NCI-H82 treated with DMSO at 0.1 percent for 48 hours (cell line): ENCODE measurements around the gene SPEM3.
A peak's percentile ranks its signal among the peaks of the same experiment; 100 is the strongest.

Source experiments
- DNase-seq: peaks from one replicate; lab custom pipeline; 2025; ENCODE audit not compliant: unreplicated experiment; lab: John Stamatoyannopoulos, UW

SPEM3 gene

DNA sequence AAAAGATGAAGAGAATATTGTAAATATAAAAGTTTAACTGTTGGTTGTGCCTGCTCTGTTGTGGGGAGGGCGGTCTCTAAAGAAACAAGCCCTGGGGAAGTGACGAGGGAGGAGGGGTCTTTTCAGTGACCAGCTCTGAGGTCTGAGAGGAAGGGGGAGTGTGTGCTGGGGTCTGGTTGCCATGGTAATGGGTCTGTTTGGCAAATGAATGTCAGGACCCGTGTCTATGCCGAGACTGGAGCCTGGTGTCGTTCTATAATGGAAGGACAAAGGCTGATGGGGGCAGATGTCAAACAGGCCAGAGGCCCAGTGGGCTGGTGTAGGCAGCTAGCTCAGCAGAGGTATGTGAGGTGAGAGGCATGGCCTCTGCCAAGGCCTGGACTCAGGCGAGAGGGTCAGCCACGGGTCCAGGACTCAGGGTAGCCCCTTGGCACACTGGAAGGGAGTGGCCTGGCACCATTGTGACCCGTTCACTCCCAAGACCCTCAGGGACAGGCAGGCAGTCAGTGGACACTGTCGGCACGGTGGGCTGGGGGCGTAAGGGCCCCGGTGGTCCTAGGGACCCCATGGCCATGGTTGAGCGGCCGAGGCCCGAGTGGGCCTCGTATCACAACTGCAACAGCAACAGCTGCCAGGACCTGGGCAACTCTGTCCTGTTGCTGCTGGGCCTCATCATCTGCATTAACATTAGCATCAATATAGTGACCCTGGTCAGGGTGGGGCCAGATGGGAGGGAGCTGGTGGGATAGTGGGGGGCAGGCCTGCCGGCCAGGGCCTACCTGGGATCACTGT lies 8.6 kb upstream of the SPEM3 start, which contains the start of gene SPEM1:
Gene SPEM1, plus strand, starts transcription at position 506 of the 792 bp plus-strand sequence. Its CDS starts 61 bp downstream, at position 567.
- no peak for DNase-seq

- no peak for DNase-seq
These were observed 7.5 kb upstream of the SPEM3 start for GRCh38 chr17:7421186-7421585.

DNA sequence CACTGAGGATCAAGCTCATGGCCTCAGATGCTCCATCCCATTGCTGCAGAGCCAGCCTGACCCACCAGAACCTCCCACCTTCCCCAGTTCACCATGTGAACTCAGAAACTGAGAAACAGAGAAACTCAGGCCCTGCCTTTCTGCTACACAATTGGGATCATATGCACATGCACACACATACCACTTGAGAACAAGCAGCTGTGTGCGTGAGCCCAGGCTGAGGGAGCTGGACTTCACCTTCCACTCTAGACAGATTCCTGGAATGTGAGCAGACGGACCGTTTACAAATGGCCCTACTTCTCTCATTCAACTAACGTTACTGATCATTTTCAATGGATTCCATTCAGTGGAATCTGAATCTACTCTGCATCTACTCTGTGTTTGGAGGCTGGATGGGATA lies 5.0 kb upstream of the SPEM3 start:
- DNase-seq, result no peak

- DNase-seq, result no peak
These were observed 3.3 kb upstream of the SPEM3 start, which contains the start of gene SPEM2 for GRCh38 chr17:7425316-7425715. SPEM2 (plus strand) TSS chr17:7425616; CDS start chr17:7425689, 73 bp downstream.

- no peak for DNase-seq
These were observed 2.9 kb upstream of the SPEM3 start for GRCh38 chr17:7425756-7426155.

DNA sequence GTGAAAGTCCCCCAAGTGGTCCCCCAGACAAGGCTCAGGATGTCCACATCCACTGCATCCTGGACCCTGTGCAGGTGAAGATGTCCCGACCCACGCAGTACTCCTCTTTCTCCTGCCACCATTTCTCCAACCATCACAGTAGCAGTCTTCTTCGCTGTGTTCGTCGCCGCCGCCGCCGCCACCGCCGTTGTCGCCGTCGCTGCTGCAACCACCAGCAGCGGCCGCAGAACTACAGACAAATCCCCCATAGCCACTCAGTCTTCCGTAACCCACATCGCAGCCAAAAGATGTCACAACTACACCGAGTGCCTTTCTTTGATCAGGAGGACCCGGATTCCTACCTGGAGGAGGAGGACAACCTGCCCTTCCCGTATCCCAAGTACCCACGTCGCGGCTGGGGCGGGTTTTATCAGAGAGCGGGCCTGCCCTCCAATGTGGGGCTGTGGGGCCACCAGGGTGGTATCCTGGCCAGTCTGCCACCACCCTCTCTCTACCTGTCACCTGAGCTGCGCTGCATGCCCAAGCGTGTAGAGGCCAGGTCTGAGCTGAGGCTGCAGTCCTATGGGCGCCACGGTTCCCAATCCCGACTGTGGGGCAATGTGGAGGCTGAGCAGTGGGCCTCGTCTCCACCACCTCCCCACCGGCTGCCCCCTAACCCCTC lies 2.3 kb upstream of the SPEM3 start:
- no peak for DNase-seq

- DNase-seq, result no peak
These were observed 1.7 kb upstream of the SPEM3 start for GRCh38 chr17:7426896-7427489.

DNA sequence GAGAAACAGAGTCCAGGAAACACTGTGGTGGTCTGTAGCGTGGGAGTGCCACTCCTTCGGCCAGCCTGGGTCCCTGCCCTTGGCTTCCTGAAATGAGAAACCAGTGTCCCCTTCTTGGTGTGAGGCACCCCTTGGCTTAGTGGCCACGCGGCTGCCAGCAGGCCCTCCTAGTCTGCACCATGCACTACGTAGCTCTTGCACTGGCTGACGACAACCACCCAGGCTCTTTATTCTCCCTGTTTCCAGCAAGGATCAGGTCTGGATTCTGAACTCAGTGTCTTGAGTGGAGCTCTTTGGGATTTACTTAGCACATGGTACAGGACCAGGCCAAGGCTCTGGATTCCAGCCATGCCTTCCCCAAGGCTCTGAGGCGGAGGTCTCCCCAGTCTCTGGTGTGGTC lies 1.1 kb upstream of the SPEM3 start:
- no peak for DNase-seq

DNA sequence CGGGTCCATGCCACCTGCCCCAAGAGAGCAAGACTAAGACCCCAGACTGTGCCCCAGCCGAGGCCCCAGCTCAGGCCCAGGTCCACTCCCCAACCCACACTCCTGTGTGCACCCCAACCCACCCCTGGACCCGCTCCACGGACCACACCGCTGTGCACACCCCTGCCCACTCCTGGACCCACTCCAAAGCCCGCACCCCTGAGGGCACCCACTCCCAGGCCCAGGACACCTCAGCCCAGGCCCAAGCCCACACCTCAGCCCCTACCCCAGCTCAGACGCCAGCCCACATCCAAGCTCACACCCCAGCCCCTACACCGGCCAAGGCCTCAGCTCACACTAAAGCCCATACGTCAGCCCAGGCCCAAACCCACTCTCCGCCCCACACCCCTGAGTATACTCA lies 1.1 kb downstream of the SPEM3 start:
- no peak for DNase-seq

GRCh38 chr17:7431231-7431630 lies 2.6 kb downstream of the SPEM3 start:
- no peak for DNase-seq

- DNase-seq, result no peak
These were observed 3.6 kb downstream of the SPEM3 start for GRCh38 chr17:7432296-7432695.

- no peak for DNase-seq
These were observed 7.3 kb downstream of the SPEM3 start for GRCh38 chr17:7435676-7436555.

DNA sequence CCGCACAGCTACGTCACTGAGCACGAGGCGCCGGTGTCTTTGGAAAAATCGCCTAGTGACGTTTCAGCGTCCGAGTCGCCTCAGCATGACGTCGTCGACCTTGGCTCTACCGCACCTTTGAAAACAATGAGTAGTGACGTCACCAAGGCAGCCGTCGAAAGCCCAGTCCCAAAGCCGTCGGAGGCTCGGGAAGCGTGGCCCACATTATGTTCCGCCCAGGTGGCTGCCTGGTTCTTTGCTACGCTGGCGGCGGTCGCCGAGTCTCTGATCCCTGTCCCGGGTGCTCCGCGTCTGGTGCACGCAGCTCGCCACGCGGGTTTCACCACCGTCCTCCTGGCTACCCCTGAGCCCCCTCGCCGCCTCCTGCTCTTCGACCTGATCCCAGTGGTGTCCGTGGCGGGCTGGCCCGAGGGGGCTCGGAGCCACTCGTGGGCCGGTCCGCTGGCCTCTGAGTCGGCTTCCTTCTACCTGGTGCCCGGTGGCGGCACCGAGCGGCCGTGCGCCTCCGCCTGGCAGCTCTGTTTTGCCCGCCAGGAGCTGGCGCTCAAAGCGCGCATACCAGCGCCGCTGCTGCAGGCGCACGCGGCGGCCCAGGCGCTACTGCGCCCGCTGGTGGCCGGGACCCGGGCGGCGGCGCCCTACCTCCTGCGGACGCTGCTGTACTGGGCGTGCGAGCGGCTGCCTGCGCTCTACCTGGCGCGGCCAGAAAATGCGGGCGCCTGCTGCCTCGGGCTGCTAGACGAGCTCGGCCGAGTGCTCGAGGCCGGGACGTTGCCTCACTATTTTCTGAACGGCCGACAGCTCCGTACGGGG lies 8.1 kb downstream of the SPEM3 start:
- DNase-seq, result peak; percentile 47

- no peak for DNase-seq
These were observed 8.8 kb downstream of the SPEM3 start for GRCh38 chr17:7437369-7437863.

- DNase-seq, result no peak
These were observed 9.4 kb downstream of the SPEM3 start for GRCh38 chr17:7437950-7438614.

DNA sequence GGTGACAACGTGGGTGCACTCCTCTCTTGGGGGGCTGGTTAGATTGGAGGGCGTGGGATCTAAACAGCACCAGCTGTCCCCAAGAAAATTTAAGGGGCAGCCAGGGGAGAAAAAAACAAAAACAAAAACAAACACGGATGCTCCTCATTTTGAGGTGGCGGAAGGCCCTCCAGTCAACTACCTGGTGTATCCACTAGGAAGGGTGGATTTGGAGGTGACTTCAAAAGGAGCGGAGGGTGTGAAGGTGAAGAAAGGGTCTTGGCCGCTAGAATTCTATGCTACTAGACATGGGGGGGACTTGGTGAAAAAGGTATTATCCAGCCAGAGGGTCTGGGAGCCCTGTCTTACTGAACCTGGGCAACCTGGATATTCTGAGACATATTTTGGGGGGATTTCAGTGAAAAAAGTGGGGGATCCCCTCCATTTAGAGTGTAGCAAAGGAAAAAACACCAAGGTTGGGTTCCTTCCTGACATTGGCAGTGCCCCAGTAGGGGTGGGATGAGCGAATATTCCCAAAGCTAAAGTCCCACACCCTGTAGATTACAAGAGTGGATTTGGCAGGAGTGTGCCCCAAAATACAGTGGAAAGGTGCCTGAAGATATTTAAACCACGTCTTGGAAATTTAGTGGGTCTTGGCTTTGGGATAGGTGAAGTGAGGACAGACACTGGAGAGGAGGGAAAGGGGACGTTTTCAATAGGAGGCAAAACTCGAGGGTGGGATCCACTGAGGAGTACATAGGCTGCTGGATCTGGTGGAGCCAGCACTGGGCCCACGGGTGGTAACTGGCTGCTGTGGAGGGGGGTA lies 10.2 kb downstream of the SPEM3 start:
- DNase-seq, result no peak

DNA sequence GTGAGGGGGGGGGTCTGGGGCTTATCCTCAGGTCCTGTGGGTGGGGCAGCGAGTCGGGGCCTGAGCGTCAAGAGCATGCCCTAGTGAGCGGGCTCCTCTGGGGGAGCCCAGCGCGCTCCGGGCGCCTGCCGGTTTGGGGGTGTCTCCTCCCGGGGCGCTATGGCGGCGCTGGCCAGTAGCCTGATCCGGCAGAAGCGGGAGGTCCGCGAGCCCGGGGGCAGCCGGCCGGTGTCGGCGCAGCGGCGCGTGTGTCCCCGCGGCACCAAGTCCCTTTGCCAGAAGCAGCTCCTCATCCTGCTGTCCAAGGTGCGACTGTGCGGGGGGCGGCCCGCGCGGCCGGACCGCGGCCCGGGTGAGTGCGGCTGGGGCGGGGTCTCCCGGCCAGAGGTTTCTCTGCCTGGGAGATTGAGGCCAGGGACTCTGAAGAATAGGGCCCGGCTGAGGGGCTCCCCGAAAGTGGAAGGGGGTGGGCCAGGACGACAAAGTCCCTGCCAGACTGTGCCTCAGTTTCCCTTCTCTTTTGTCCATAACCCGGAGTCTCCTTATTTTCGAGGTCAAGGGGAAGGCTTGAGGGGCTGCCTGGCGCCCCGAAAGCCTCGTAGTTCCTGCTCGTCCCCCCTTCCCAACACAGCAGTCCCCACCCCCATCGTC lies 10.9 kb downstream of the SPEM3 start, which contains the start of gene FGF11:
Gene FGF11, plus strand, starts transcription at position 51 of the 651 bp plus-strand sequence. Its CDS starts 109 bp downstream, at position 160.
- DNase-seq, result no peak
